ENCODE measurements around the gene LTBP2.
"Not testable (repeated sequence)": the region's sequence is repeated elsewhere in the genome, so short reads cannot be mapped to it uniquely, and the experiment has no call there.

GRCh38 chr14:74454397-74454796 is 157.6 kb downstream of the LTBP2 start:
- not testable (repeated sequence) for TF ChIP-seq CTCF (IDR thresholded peaks at IDR 0.05; ENCODE audit: poor library complexity, severe bottlenecking); EZH2 (IDR thresholded peaks at IDR 0.05; ENCODE audit: borderline replicate concordance, insufficient read depth, low read length, poor library complexity, severe bottlenecking); POLR2AphosphoS5 (IDR thresholded peaks at IDR 0.05); REST (IDR thresholded peaks at IDR 0.05; ENCODE audit: borderline replicate concordance); EP300 (conservative IDR thresholded peaks at IDR 0.05; ENCODE audit: poor library complexity, severe bottlenecking); MXI1 (conservative IDR thresholded peaks at IDR 0.05; ENCODE audit: poor library complexity, severe bottlenecking); TAF1 (IDR thresholded peaks at IDR 0.05; ENCODE audit: low read depth); RAD21 (conservative IDR thresholded peaks at IDR 0.05); SMC3 (conservative IDR thresholded peaks at IDR 0.05; ENCODE audit: poor library complexity)

Data from neural cell (in vitro differentiated cells).